Measurements from ENCODE around the gene FCHSD2. TPM values are rescaled to one million over a fixed set of nuclear protein-coding genes. Genes with fewer than 3 reads are reported as not detected.
A peak's percentile ranks its signal among the peaks of the same experiment; 100 is the strongest.
"Not testable (repeated sequence)": the region's sequence is repeated elsewhere in the genome, so short reads cannot be mapped to it uniquely, and the experiment has no call there.

The FCHSD2 gene
- total RNA-seq, 2 donors from 2014 or later, result 21.7 to 22.3 TPM

DNA sequence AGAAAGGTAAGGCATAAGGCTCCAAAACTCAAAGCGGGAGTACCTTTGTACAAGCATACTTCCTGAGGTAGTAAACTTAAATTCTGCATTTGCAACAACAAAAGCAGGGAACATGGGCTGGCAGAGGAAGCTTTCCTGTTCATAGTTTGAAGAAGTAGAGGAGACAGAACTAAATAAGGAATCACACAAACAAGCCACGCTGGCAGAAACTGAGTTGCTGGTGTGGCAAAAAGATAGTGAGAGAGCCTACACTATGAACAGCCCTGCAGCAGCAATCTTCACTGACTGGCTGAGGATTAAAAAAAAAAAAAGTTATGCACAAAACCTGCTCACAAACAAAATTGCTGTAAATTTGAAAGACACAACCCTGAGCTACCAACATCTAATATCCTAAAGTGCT lies 46.5 kb downstream of the FCHSD2 start:
- no peak overlapping the region for H3K27ac Mint-ChIP-seq
- H3K9me3 Mint-ChIP-seq, result no peaks in the 10 kb centered on the region
- H3K27me3 Mint-ChIP-seq, result no peaks in the 10 kb centered on the region
- H3K4me1 Mint-ChIP-seq, result peaks cover 11% of the 10 kb centered on the region
- ATAC-seq (replicated peaks), result no peak
- peaks cover 1% of the 10 kb centered on the region for H3K36me3 Mint-ChIP-seq (ENCODE audit: low read depth)
- no peak overlapping the region for H3K4me3 Mint-ChIP-seq

DNA sequence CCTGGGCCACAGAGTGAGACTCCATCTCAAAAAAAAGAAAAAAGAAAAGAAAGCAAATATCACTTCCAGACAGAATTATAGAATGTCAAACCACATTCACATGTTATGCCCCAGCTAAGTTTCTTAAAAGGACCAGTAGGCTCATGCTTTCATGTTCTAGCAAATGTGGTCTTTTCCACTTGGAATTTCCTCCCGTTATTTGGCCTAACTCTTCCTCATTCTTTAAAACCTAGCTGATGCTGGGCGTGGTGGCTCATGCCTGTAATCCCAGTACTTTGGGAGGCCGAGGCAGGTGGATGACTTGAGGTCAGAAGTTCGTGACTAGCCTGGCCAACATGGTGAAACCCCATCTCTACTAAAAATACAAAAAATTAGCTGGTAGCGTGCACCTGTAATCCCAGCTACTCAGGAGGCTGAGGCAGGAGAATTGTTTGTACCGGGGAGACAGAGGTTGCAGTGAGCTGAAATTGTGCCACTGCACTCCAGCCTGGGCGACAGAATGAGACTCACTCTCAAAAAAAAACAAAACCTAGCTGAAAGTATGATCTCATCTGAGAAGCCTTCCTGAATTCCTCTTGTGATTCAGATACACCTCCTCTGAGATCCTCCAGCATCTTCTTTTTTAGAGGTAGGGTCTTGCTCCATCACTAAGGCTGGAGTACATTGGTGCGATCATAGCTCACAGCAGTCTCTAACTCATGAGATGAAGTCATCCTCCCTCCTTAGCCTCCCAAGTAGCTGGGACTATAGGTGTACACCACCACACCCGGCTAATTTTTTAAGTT lies 50.4 kb downstream of the FCHSD2 start:
- no peaks in the 10 kb centered on the region for H3K36me3 Mint-ChIP-seq (ENCODE audit: low read depth)

DNA sequence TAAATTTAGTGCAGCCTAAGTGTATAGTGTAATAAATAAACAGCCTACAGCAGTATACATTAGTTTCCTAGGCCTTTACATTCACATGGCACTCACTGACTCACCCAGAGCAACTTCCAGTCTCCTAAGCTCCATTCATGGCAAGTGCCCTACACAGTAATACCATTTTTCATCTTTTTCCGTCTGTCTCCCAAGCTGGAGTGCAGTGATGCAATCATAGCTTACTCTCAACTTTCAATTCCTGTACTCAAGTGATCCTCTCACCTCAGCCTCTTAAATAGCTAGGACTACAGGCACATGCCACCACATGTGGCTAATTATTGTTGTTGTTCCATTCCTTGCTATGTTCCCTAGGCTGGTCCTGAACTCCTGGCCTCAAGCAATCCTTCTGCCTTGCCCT lies 54.4 kb downstream of the FCHSD2 start:
- no peak overlapping the region for H3K27ac Mint-ChIP-seq

More for the DNA sequence above, 50.4 kb downstream of the FCHSD2 start:
- H3K4me1 Mint-ChIP-seq, result peaks cover 11% of the 10 kb centered on the region
- no peak overlapping the region for H3K27ac Mint-ChIP-seq
- ATAC-seq (replicated peaks), result no peak
- no peak overlapping the region for H3K4me3 Mint-ChIP-seq
- H3K9me3 Mint-ChIP-seq, result no peaks in the 10 kb centered on the region
- no peaks in the 10 kb centered on the region for H3K27me3 Mint-ChIP-seq

DNA sequence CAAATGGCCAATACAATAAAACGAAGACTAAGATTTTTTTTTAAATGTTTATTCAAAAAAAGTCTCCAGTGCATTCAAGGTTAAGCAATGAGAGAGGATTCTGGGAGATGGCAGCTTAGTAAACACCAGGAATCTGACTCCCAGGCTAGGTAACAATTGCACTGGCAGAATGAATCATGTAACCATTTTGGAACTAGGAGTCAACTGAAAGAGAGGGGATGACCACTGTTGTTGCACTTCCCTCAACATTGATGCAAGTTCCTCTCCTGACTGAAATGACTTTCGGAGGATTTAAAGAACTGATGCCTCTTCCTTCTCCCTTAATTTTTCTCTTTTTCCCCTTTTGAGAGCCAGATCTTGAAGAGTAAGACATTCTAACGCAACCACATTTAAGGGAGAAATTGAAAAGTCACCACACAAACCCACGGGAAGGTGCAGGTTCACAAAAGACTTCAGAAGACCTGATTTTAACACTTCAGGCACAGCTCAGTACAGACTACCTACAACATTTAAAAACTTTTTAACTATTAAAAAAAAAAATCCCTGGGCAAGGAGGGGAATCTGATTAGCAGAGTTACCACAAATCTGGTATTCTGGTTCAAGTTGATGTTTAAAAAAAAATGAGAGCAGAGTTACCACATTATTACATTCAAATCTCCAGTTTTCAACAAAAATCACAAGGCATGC lies 56.8 kb downstream of the FCHSD2 start:
- Mint-ChIP-seq H3K4me1 (peaks cover 6% of the 10 kb centered on the region), H3K27me3 (no peaks in the 10 kb centered on the region), H3K27ac (no peak overlapping the region), H3K9me3 (no peaks in the 10 kb centered on the region), H3K36me3 (ENCODE audit: low read depth) (peaks cover 37% of the 10 kb centered on the region), H3K4me3 (no peak overlapping the region)
- ATAC-seq (replicated peaks), result no peak

More for the DNA sequence above, 54.4 kb downstream of the FCHSD2 start:
- no peak for ATAC-seq (replicated peaks)
- H3K4me3 Mint-ChIP-seq, result no peak overlapping the region
- H3K9me3 Mint-ChIP-seq, result no peaks in the 10 kb centered on the region
- no peaks in the 10 kb centered on the region for H3K27me3 Mint-ChIP-seq
- H3K4me1 Mint-ChIP-seq, result peaks cover 6% of the 10 kb centered on the region
- H3K36me3 Mint-ChIP-seq (ENCODE audit: low read depth), result peaks cover 30% of the 10 kb centered on the region

DNA sequence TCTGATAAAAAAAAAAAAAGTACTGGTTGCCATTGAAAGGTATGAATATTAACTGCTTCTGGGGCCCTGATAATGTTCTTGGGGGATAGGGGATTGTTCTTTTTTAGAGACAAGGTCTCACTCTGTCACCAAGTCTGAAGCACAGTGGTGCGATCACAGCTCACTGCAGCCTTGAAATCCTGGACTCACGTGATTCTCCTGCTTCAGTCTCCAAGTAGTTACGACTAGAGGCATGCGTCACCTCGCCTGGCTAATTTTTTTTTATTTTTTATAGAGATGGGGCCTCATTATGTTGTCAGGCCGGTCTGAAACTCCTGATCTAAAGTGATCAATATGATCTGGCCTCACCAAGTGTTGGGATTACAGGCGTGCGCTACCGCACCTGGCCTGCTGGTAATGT lies 63.5 kb downstream of the FCHSD2 start:
- no peak for ATAC-seq (replicated peaks)
- Mint-ChIP-seq H3K27ac (no peak overlapping the region), H3K4me3 (no peak overlapping the region), H3K9me3 (no peaks in the 10 kb centered on the region), H3K36me3 (ENCODE audit: low read depth) (peaks cover 38% of the 10 kb centered on the region), H3K4me1 (peaks cover 15% of the 10 kb centered on the region), H3K27me3 (no peaks in the 10 kb centered on the region)

DNA sequence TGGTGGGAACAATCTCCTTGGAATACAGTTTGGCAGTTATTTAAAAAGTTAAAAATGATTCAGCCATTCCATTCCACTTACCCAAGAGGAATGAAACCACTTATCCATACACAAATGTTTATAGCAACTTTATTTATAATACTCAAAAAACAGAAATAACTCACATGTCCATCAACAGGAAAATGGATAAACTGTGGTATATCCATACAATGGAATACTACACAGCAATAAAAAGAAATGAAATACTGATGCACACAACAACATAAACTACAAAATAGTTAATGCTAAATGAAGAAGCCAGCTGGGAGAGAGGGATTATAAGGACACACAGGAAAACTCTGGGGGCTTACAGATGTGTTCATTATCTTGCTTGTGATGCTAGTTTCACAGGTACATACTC lies 64.7 kb downstream of the FCHSD2 start:
- H3K4me3 Mint-ChIP-seq, result no peak overlapping the region
- no peak for ATAC-seq (replicated peaks)
- H3K27ac Mint-ChIP-seq, result no peak overlapping the region
- peaks cover 21% of the 10 kb centered on the region for H3K4me1 Mint-ChIP-seq
- no peaks in the 10 kb centered on the region for H3K9me3 Mint-ChIP-seq
- no peaks in the 10 kb centered on the region for H3K27me3 Mint-ChIP-seq
- peaks cover 29% of the 10 kb centered on the region for H3K36me3 Mint-ChIP-seq (ENCODE audit: low read depth)

DNA sequence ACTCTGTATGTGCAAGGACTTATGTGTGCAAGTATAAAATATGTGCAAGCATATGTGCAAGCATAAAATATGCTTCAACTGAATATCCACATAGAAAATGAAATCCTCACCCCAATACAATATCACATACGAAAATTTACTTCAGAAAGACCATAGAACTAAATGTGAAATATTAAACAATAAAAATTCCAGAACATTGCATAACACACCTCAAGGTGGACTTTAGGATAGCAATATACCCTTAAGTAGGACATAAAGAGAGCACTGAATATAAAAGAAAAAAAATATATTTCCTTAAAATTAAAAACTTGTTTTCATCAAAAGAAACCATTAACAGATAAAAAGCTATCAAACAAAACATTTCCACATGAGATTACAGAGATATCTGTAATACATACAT lies 67.8 kb downstream of the FCHSD2 start:
- ATAC-seq (replicated peaks), result no peak
- H3K4me1 Mint-ChIP-seq, result peaks cover 21% of the 10 kb centered on the region
- no peaks in the 10 kb centered on the region for H3K9me3 Mint-ChIP-seq
- peaks cover 20% of the 10 kb centered on the region for H3K36me3 Mint-ChIP-seq (ENCODE audit: low read depth)
- H3K4me3 Mint-ChIP-seq, result no peak overlapping the region
- H3K27ac Mint-ChIP-seq, result peak overlapping the region; percentile 19
- H3K27me3 Mint-ChIP-seq, result no peaks in the 10 kb centered on the region

DNA sequence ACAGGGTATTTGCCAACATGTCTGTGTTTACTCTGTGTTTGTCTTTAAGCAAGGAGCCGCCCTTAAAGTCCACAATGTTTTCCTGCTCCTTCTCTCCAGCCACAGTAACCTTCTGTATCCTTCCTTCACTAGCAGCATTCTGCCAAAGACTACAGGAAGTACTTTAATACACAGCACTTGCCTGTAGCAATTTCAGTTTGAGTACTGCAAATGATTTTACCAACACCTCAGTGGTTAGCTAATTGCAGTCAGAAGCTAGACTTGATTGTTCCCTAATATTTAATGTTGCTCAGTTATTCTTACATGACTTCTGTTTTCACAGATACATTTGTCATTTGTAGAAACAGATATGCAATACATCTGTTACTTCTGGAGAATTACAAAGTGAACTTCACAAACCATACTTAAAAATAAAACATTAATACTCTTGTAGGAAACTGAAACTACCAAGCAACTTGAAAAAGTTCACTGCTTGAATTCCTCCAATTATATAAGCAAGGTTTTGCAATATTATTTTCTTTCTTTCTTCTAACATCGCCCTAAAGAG lies 69.1 kb downstream of the FCHSD2 start:
- H3K4me3 Mint-ChIP-seq, result peak overlapping the region; percentile 38
- peak; percentile 56 for ATAC-seq (replicated peaks)
- H3K9me3 Mint-ChIP-seq, result no peaks in the 10 kb centered on the region
- peaks cover 8% of the 10 kb centered on the region for H3K36me3 Mint-ChIP-seq (ENCODE audit: low read depth)
- peaks cover 21% of the 10 kb centered on the region for H3K4me1 Mint-ChIP-seq
- peak overlapping the region; percentile 23 for H3K27ac Mint-ChIP-seq
- no peaks in the 10 kb centered on the region for H3K27me3 Mint-ChIP-seq

DNA sequence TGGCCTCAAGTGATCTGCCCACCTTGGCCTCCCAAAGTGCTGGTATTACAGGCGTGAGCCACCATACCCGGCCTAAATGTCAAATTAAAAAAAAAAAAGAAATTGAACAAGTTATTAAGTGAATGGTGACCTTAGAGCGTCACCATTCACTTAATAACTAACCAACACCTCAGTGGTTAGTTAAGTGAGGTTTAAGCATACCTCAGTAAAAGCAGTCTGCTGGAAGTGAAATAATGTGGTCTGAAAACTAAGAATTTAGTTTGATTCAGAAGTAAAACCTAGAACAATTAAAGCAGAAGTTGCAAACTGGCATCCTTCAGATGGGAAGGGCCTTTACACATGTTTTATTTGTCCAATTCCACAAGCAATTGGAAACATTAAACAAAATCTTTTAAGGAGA lies 71.5 kb downstream of the FCHSD2 start:
- H3K27ac Mint-ChIP-seq, result no peak overlapping the region
- no peak for ATAC-seq (replicated peaks)
- no peak overlapping the region for H3K4me3 Mint-ChIP-seq
- H3K4me1 Mint-ChIP-seq, result peaks cover 21% of the 10 kb centered on the region
- no peaks in the 10 kb centered on the region for H3K27me3 Mint-ChIP-seq
- no peaks in the 10 kb centered on the region for H3K9me3 Mint-ChIP-seq
- H3K36me3 Mint-ChIP-seq (ENCODE audit: low read depth), result no peaks in the 10 kb centered on the region

DNA sequence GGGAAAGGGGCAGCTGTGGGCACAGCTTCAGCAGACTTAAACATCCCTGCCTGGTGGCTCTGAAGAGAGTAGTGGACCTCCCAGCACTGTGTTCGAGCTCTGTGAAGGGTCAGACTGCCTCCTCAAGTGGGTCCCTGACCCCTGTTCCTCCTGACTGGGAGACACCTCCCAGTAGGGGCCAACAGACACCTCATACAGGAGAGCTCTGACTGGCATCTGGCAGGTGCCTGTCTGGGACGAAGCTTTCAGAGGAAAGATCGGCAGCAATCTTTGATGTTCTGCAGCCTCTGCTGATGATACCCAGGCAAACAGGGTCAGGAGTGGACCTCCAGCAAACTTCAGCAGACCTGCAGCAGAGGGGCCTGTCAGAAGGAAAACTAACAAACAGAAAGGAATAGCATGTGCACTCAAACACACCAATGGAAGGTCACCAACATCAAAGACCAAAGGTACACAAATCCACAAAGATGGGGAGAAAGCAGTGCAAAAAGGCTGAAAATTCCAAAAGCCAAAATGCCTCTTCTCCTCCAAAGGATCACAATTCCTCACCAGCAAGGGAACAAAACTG lies 80.2 kb downstream of the FCHSD2 start:
- H3K4me3 Mint-ChIP-seq; H3K9me3 Mint-ChIP-seq; H3K27me3 Mint-ChIP-seq; ATAC-seq (replicated peaks); H3K27ac Mint-ChIP-seq; H3K36me3 Mint-ChIP-seq (ENCODE audit: low read depth): not testable (repeated sequence)
- peaks cover 21% of the 10 kb centered on the region for H3K4me1 Mint-ChIP-seq

DNA sequence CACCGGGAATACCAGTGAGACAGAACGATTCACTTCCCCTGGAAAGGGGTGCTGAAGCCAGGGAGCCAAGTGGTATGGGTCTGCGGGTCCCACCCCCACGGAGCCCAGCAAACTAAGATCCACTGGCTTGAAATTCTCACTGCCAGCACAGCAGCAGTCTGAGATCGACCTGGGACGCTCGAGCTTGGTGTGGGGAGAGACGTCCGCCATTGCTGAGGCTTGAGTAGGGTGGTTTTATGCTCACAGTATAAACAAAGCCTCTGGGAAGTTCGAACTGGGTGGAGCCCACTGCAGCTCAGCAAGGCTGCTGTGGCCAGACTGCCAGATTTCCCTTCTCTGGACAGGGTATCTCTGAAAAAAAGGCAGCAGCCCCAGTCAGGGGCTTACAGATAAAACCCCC lies 80.7 kb downstream of the FCHSD2 start:
- H3K9me3 Mint-ChIP-seq; H3K36me3 Mint-ChIP-seq (ENCODE audit: low read depth); H3K4me3 Mint-ChIP-seq; H3K27me3 Mint-ChIP-seq; H3K27ac Mint-ChIP-seq; ATAC-seq (replicated peaks): not testable (repeated sequence)
- H3K4me1 Mint-ChIP-seq, result peaks cover 24% of the 10 kb centered on the region

DNA sequence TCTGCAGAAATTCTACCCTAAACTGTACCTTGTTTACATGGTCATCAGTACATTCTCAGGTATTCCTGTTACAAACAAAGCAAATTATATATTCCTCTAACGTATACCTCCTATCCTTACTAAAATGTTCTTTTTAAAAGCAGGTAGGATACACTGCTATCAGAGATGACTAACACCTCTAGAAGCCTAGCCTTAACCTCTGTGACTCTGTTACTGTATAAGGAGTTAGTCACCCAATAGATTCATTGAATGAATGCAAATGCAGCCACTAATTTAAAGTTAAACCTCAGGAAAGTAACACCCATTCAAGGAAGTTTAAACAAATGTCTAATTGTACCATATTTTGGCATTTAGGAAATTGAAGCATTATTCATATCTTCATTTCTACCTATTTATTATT lies 82.2 kb downstream of the FCHSD2 start:
- Mint-ChIP-seq H3K4me3 (no peak overlapping the region), H3K9me3 (peaks cover 1% of the 10 kb centered on the region)
- ATAC-seq (replicated peaks), result peak; percentile 77

DNA sequence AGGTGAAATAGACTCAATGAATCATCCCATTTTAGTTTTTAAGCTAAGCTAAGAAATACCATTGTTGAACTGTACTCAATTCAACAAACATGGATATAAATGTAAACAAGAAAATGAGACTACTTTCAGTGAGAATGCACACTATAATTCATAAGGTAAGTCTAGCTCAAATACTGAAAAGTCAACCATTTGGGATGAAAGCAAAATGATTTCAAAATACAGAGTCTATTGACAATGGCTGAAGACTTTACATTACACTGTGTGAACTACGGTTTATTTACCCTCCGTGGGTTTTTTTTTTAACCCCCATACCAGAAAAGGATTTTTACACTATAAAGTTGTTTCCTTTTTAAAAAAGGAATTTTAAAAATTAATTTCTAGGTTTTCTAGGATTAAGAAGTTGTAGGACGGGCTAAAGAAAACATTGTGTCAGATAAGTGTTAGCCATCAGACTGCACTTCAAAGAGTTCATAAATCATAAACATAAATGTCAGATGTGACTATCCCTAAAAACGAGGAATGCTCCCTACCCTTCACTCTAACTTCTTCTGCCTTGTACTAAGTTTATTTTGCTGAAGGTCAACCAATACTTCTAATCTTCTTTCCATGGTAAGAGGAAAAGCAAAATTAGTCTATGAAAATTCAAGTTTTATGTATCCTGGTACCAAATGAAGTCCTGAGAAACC lies 83.0 kb downstream of the FCHSD2 start:
- peaks cover 20% of the 10 kb centered on the region for H3K4me1 Mint-ChIP-seq
- H3K36me3 Mint-ChIP-seq (ENCODE audit: low read depth), result peaks cover 6% of the 10 kb centered on the region
- no peak overlapping the region for H3K4me3 Mint-ChIP-seq
- H3K27me3 Mint-ChIP-seq, result no peaks in the 10 kb centered on the region
- ATAC-seq (replicated peaks), result no peak
- peaks cover 4% of the 10 kb centered on the region for H3K9me3 Mint-ChIP-seq
- H3K27ac Mint-ChIP-seq, result no peak overlapping the region

More for the DNA sequence above, 82.2 kb downstream of the FCHSD2 start:
- peaks cover 22% of the 10 kb centered on the region for H3K4me1 Mint-ChIP-seq
- H3K27ac Mint-ChIP-seq, result no peak overlapping the region
- H3K36me3 Mint-ChIP-seq (ENCODE audit: low read depth), result peaks cover 1% of the 10 kb centered on the region
- H3K27me3 Mint-ChIP-seq, result no peaks in the 10 kb centered on the region

DNA sequence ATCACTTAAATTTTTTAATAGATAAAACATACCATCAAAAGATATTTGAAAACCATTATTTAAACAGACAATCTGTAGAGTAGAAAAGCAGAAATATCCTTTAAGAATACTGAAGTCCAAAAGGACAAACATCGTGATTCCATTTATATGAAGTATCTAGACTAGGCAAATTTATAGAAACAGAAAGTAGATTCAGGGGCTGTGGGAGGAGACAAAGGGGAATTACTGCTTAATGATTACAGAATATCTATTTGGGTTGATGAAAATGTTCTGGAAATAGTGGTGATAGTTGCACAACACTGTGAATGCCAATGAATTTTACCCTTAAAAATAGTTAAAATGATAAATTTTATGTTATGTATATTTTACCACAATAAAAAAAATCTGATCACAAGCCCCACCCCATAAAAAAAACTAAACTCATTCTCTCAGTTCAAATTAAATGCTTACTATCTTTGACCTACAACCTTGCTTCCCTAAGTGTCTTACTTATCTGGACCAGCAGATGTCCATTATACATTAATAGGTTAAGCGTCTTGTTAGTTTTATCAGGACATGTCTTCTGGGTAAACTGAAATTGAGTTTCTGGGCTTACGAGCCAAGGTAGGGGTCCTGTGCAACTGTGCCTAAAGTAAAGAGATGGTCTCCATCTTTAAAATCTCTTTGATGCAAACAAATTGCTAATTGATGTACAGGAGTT lies 86.3 kb downstream of the FCHSD2 start:
- H3K36me3 Mint-ChIP-seq (ENCODE audit: low read depth), result peaks cover 6% of the 10 kb centered on the region
- no peak for ATAC-seq (replicated peaks)
- no peak overlapping the region for H3K27ac Mint-ChIP-seq
- H3K4me1 Mint-ChIP-seq, result peaks cover 10% of the 10 kb centered on the region
- peaks cover 4% of the 10 kb centered on the region for H3K9me3 Mint-ChIP-seq
- no peaks in the 10 kb centered on the region for H3K27me3 Mint-ChIP-seq
- H3K4me3 Mint-ChIP-seq, result no peak overlapping the region
